SK-N-SH (cell line): ENCODE results near the gene PLCG1.

Source experiments
- CTCF ChIP-seq: fragments of 200-600 bp; sonication (generic); IDR thresholded peaks from 2 replicates; pipeline ENCODE4 v1.6.1; 2017; ENCODE audit warnings: antibody characterized with exemption, mild to moderate bottlenecking, moderate library complexity
- ELF1 ChIP-seq: IDR thresholded peaks from 2 replicates; pipeline ENCODE4 v1.4.0; 2012
- EP300 ChIP-seq, 2 experiments: IDR thresholded peaks; 2 replicates each; pipeline versions ENCODE4 v1.4.0 to v1.6.1; 2012; ENCODE audit warnings: borderline replicate concordance in 1 of 2, low read depth in 1 of 2, low read length in 1 of 2
- REST ChIP-seq: IDR thresholded peaks from 2 replicates; pipeline ENCODE4 v1.6.1; 2012; ENCODE audit warnings: mild to moderate bottlenecking, low read depth, low read length, moderate library complexity

DNA sequence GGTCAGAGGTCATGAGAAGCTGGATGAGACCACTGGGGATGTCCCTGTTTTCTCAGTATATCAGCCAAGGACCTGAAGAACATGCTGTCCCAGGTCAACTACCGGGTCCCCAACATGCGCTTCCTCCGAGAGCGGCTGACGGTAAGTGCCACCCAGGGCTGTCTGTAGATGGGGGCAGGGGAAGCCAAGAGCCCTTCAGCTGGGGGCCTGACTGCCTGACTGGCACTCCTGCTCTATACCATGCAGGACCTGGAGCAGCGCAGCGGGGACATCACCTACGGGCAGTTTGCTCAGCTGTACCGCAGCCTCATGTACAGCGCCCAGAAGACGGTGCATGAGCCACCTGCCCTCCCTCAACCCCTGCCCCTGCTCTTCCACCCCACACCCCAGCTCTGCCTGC is 25.1 kb downstream of the PLCG1 start:
- TF ChIP-seq CTCF (no peak), ELF1 (no peak), EP300 (IDR thresholded peaks at IDR 0.05; ENCODE audit: borderline replicate concordance in 1 of 2, low read depth in 1 of 2, low read length in 1 of 2) (no peak), REST (no peak)
